ENCODE measurements around the gene BEND3. TPM values are rescaled to one million over a fixed set of nuclear protein-coding genes. Genes with fewer than 3 reads are reported as not detected.
"Not testable (repeated sequence)": the region's sequence is repeated elsewhere in the genome, so short reads cannot be mapped to it uniquely, and the experiment has no call there.

The BEND3 gene
- total RNA-seq, 3 donors from 2014 or later: 8.9 to 12.0 (median 11.1) TPM

DNA sequence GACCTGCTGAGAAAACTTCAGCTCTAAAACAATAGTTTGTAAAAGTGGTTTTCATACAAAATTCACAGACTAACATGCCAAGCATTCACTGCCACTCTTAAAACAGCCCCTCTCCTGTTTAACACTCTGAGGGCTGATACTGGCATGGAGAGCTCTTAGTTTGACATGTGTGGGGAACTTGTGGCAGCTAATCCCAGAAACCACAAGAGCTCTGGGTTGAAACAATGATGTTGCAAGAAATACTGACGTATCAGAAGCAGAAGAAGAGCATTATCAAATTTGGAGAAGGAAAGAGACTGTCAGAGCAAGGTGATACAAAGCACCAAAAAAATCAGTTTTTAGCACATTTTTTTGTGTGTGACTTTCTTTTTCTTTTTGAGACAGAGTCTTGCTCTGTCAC lies 5.1 kb downstream of the BEND3 start:
- no peaks in the 10 kb centered on the region for H3K9me3 Mint-ChIP-seq
- no peak overlapping the region for H3K4me3 Mint-ChIP-seq
- DNase-seq (no peak), ATAC-seq (no peak)
- no peaks in the 10 kb centered on the region for H3K27me3 Mint-ChIP-seq (ENCODE audit: low read depth)
- H3K36me3 Mint-ChIP-seq (ENCODE audit: insufficient read depth): no peaks in the 10 kb centered on the region
- peaks cover 6% of the 10 kb centered on the region for H3K4me1 Mint-ChIP-seq (ENCODE audit: low read depth)

DNA sequence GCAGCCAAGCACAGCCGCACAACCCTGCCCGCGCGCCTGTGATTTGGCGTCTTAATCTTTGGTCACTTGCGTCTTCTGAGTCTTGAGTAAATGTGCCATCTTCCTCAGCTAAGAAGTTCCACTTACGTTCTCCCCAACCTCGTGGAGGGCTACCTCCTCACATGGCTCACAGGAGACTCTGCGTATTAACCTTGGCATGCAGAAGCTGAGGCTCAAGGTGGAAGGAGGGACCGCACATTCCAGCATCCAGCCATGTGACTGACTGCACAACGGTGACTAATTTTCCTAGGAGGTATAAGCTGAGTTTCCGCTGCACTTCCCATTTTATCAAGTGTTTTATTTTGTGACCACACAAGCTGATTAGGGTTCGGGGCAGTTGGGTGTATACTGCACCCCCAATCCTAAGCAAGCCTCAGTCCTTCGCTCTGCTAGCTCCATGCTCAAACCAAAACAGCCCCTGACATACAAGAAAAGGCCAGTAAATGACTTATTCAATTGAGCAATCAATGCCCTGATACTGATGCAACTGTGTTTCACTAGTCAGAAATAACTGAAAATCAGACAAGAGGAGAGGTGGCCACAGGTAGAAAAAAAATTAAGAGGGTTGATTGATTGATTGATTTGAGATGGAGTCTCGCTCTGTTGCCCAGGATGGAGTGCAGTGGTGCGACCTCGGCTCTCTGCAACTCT lies 7.0 kb downstream of the BEND3 start:
- Mint-ChIP-seq H3K9me3 (no peaks in the 10 kb centered on the region), H3K4me1 (ENCODE audit: low read depth) (peaks cover under 1% of the 10 kb centered on the region), H3K27me3 (ENCODE audit: low read depth) (no peaks in the 10 kb centered on the region), H3K36me3 (ENCODE audit: insufficient read depth) (no peaks in the 10 kb centered on the region), H3K4me3 (no peak overlapping the region)
- DNase-seq: no peak
- no peak for ATAC-seq

DNA sequence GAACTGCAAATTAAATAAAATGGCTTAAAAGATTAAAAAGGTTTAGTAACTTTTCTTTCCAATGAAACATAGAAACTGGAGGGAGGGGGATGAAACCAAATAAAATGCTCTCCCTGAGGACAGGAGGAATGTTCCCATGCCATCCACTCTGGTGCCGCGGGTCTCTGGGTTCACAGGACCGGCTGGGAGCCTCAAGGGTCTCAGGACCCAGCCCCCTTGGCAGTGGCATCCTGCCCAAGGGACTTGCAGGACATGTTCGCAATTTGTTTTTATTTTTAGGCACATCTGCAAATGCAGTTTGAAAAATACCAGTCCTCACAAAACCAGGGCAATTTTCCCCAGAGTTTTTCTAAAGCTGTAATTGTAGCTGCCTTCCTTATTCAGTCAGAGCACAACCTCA lies 7.5 kb downstream of the BEND3 start:
- no peaks in the 10 kb centered on the region for H3K36me3 Mint-ChIP-seq (ENCODE audit: insufficient read depth)
- H3K4me1 Mint-ChIP-seq (ENCODE audit: low read depth): no peaks in the 10 kb centered on the region
- no peaks in the 10 kb centered on the region for H3K27me3 Mint-ChIP-seq (ENCODE audit: low read depth)
- no peak overlapping the region for H3K4me3 Mint-ChIP-seq
- no peaks in the 10 kb centered on the region for H3K9me3 Mint-ChIP-seq
- DNase-seq: no peak
- no peak for ATAC-seq

- Mint-ChIP-seq H3K36me3 (ENCODE audit: insufficient read depth) (no peaks in the 10 kb centered on the region), H3K4me1 (ENCODE audit: low read depth) (no peaks in the 10 kb centered on the region)
Measured at GRCh38 chr6:107106165-107106564, 9.2 kb downstream of the BEND3 start.

GRCh38 chr6:107105511-107106116 lies 9.7 kb downstream of the BEND3 start:
- H3K27me3 Mint-ChIP-seq (ENCODE audit: low read depth): no peaks in the 10 kb centered on the region
- no peak for ATAC-seq
- H3K4me1 Mint-ChIP-seq (ENCODE audit: low read depth): no peaks in the 10 kb centered on the region
- H3K36me3 Mint-ChIP-seq (ENCODE audit: insufficient read depth): no peaks in the 10 kb centered on the region
- H3K9me3 Mint-ChIP-seq: no peaks in the 10 kb centered on the region
- no peak overlapping the region for H3K4me3 Mint-ChIP-seq
- DNase-seq: no peak

More at GRCh38 chr6:107106165-107106564, 9.2 kb downstream of the BEND3 start:
- no peak for DNase-seq
- no peak for ATAC-seq
- Mint-ChIP-seq H3K27me3 (ENCODE audit: low read depth) (no peaks in the 10 kb centered on the region), H3K4me3 (no peak overlapping the region), H3K9me3 (no peaks in the 10 kb centered on the region)

- H3K36me3 Mint-ChIP-seq (ENCODE audit: insufficient read depth): peaks cover 1% of the 10 kb centered on the region
- H3K9me3 Mint-ChIP-seq: no peaks in the 10 kb centered on the region
- no peaks in the 10 kb centered on the region for H3K27me3 Mint-ChIP-seq (ENCODE audit: low read depth)
- H3K4me1 Mint-ChIP-seq (ENCODE audit: low read depth): peaks cover 8% of the 10 kb centered on the region
- no peak overlapping the region for H3K4me3 Mint-ChIP-seq
- DNase-seq (no peak), ATAC-seq (no peak)
Measured at GRCh38 chr6:107103082-107103481, 12.2 kb downstream of the BEND3 start.

GRCh38 chr6:107102414-107102805 lies 12.9 kb downstream of the BEND3 start:
- ATAC-seq: no peak
- Mint-ChIP-seq H3K4me1 (ENCODE audit: low read depth) (peaks cover 8% of the 10 kb centered on the region), H3K9me3 (no peaks in the 10 kb centered on the region), H3K27me3 (ENCODE audit: low read depth) (no peaks in the 10 kb centered on the region), H3K36me3 (ENCODE audit: insufficient read depth) (peaks cover 2% of the 10 kb centered on the region), H3K4me3 (no peak overlapping the region)
- no peak for DNase-seq

GRCh38 chr6:107101686-107102413 lies 13.5 kb downstream of the BEND3 start:
- no peak overlapping the region for H3K4me3 Mint-ChIP-seq
- DNase-seq (no peak), ATAC-seq (no peak)
- no peaks in the 10 kb centered on the region for H3K9me3 Mint-ChIP-seq
- H3K36me3 Mint-ChIP-seq (ENCODE audit: insufficient read depth): peaks cover 2% of the 10 kb centered on the region
- no peaks in the 10 kb centered on the region for H3K27me3 Mint-ChIP-seq (ENCODE audit: low read depth)
- H3K4me1 Mint-ChIP-seq (ENCODE audit: low read depth): peaks cover 8% of the 10 kb centered on the region

GRCh38 chr6:107101211-107101610 lies 14.1 kb downstream of the BEND3 start:
- Mint-ChIP-seq H3K27me3 (ENCODE audit: low read depth) (no peaks in the 10 kb centered on the region), H3K9me3 (no peaks in the 10 kb centered on the region), H3K4me1 (ENCODE audit: low read depth) (peaks cover 8% of the 10 kb centered on the region), H3K4me3 (no peak overlapping the region), H3K36me3 (ENCODE audit: insufficient read depth) (peaks cover 2% of the 10 kb centered on the region)
- ATAC-seq (no peak), DNase-seq (no peak)

DNA sequence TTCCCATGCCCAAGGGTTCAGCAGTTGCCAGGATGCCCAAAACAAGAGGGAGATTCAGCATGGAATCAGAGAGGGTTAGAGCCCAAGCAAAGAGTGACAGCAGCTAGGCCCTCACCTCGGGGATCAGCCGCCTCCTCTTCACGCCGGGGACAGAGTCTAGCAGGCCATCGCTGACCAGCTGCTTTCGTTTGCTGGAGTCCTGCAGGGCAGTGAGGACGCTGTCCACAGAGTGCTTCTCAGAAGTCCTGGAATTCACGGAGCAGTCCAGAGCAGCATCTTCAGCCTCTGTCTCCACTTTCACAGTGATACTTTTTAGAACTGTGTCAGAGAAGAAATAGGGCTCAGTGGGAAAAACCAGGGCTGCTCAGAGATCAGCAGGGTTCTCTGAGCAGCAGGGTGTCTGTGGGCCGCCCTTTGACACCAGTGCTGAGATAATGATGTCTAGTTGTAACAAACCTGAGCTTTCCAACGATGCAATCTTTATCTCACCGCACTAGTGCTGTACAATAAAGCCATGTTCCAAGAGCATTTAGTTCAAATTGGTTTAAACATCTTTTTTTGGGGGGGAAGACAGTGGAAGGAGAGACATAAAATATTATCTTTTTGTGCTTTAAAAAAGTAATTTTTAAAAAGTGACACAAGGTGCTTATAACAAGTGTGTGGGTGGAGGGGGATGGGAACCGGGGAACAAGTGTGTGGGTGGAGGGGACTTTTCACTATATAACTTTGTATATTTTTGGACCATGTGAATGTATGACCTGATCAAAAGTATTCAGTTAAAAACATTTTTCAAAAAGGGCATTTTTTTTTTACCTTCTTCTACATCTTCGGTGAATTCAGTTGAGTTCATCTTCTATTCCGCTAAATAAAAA lies 16.6 kb downstream of the BEND3 start:
- no peak for ATAC-seq
- no peak overlapping the region for H3K4me3 Mint-ChIP-seq
- peaks cover 2% of the 10 kb centered on the region for H3K36me3 Mint-ChIP-seq (ENCODE audit: insufficient read depth)
- H3K9me3 Mint-ChIP-seq: no peaks in the 10 kb centered on the region
- no peak for DNase-seq
- H3K4me1 Mint-ChIP-seq (ENCODE audit: low read depth): peaks cover 8% of the 10 kb centered on the region
- no peaks in the 10 kb centered on the region for H3K27me3 Mint-ChIP-seq (ENCODE audit: low read depth)

DNA sequence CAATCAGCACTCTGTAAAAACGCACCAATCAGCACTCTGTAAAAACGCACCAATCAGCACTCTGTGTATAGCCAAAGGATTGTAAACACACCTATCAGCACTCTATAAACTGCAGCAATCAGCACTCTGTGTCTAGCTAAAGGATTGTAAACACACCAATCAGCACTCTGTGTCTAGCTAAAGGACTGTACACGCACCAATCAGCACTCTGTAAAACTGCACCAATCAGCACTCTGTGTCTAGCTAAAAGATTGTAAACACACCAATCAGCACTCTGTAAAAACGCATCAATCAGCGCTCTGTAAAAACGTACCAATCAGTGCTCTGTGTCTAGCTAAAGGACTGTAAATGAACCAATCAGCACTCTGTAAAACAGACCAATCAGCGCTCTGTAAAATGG lies 30.9 kb downstream of the BEND3 start:
- peaks cover 19% of the 10 kb centered on the region for H3K36me3 Mint-ChIP-seq (ENCODE audit: insufficient read depth)
- H3K4me3 Mint-ChIP-seq; ATAC-seq; H3K27me3 Mint-ChIP-seq (ENCODE audit: low read depth); DNase-seq; H3K9me3 Mint-ChIP-seq; H3K4me1 Mint-ChIP-seq (ENCODE audit: low read depth): not testable (repeated sequence)

- H3K27me3 Mint-ChIP-seq (ENCODE audit: low read depth): no peaks in the 10 kb centered on the region
- DNase-seq (no peak), ATAC-seq (no peak)
- no peaks in the 10 kb centered on the region for H3K4me1 Mint-ChIP-seq (ENCODE audit: low read depth)
- peaks cover 19% of the 10 kb centered on the region for H3K36me3 Mint-ChIP-seq (ENCODE audit: insufficient read depth)
- H3K9me3 Mint-ChIP-seq: peaks cover 4% of the 10 kb centered on the region
- H3K4me3 Mint-ChIP-seq: no peak overlapping the region
Measured at GRCh38 chr6:107083921-107084320, 31.4 kb downstream of the BEND3 start.

- H3K4me1 Mint-ChIP-seq (ENCODE audit: low read depth): no peaks in the 10 kb centered on the region
- no peaks in the 10 kb centered on the region for H3K27me3 Mint-ChIP-seq (ENCODE audit: low read depth)
- H3K36me3 Mint-ChIP-seq (ENCODE audit: insufficient read depth): peaks cover 16% of the 10 kb centered on the region
- ATAC-seq (no peak), DNase-seq (no peak)
- no peak overlapping the region for H3K4me3 Mint-ChIP-seq
- H3K9me3 Mint-ChIP-seq: peaks cover 4% of the 10 kb centered on the region
Measured at GRCh38 chr6:107083047-107083768, 32.1 kb downstream of the BEND3 start.

GRCh38 chr6:107082045-107082444 lies 33.3 kb downstream of the BEND3 start:
- H3K9me3 Mint-ChIP-seq: peaks cover 4% of the 10 kb centered on the region
- H3K4me3 Mint-ChIP-seq: no peak overlapping the region
- peaks cover 13% of the 10 kb centered on the region for H3K36me3 Mint-ChIP-seq (ENCODE audit: insufficient read depth)
- H3K27me3 Mint-ChIP-seq (ENCODE audit: low read depth): no peaks in the 10 kb centered on the region
- no peak for DNase-seq
- ATAC-seq: no peak
- no peaks in the 10 kb centered on the region for H3K4me1 Mint-ChIP-seq (ENCODE audit: low read depth)

Measured in activated T-cell treated with anti-CD3 and anti-CD28 coated beads, Interleukin-2, amount 50 U/mL, for 4 hours (primary cell).